ENCODE measurements around the gene ARSA.

ARSA gene

DNA sequence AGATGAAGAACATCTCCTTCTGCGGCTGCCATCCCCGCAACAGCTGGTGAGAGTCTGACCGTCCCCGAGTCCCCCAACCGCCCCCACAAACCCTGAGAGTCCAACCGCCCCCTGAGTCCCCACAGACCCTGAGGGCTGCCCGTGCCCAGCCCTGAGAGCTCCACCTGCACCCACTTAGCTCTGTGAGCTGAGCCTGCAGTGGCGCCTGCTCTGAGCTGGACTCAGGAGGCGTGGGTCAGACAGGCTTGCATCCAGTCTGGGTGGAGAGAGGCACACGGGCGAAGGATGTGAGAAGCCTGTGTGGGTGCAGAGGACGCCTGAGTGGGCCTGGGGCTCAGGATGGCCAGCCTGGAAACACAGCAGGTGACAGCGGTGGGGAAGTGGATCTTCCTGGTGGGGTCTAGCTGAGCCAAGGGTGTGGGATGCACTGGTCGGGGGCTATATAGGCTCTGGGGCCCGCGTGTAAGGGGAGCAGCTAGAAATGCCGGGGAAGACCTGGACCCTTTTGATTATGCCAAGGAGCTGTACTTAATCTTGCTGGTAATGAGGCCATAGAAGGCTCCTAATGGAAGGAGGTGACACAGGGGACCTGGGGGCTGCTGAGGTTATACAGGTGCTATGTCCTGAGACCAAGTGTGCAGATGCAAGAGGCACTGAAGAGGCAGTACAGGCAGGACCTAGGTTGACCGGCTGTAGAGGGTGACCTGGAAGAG lies 20.9 kb downstream of the ARSA start:
- DNase-seq (ENCODE audit: low read depth, low spot score), result no peak

GRCh38 chr22:50606165-50606945 lies 21.6 kb downstream of the ARSA start:
- no peak overlapping the region for H3K4me3 ChIP-seq (ENCODE audit: low read length)
- DNase-seq (ENCODE audit: low read depth, low spot score), result no peak

More for the DNA sequence above, 20.9 kb downstream of the ARSA start:
- no peak overlapping the region for H3K4me3 ChIP-seq (ENCODE audit: low read length)

DNA sequence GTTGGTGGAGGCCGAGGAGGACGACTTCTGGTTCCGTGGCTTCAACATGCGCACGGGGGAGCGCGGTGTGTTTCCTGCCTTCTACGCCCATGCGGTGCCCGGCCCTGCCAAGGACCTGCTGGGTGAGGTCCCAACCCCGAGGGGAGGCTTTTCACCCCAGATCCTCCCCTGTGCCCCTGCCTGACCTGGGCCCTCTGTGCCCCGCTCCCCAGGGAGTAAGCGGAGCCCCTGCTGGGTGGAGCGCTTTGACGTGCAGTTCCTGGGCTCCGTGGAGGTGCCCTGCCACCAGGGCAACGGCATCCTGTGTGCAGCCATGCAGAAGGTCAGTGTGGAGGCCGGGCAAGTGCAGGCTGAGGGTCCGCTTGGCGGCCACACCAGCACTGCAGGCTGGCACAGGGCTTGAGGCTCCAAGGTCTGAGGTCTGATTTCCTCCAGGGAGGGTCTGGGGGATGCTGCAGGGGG lies 22.3 kb downstream of the ARSA start:
- no peak for DNase-seq (ENCODE audit: low read depth, low spot score)
- H3K4me3 ChIP-seq (ENCODE audit: low read length), result no peak overlapping the region

- H3K4me3 ChIP-seq (ENCODE audit: low read length), result no peak overlapping the region
- DNase-seq (ENCODE audit: low read depth, low spot score), result no peak
Measured at GRCh38 chr22:50605002-50605612, 22.8 kb downstream of the ARSA start.

DNA sequence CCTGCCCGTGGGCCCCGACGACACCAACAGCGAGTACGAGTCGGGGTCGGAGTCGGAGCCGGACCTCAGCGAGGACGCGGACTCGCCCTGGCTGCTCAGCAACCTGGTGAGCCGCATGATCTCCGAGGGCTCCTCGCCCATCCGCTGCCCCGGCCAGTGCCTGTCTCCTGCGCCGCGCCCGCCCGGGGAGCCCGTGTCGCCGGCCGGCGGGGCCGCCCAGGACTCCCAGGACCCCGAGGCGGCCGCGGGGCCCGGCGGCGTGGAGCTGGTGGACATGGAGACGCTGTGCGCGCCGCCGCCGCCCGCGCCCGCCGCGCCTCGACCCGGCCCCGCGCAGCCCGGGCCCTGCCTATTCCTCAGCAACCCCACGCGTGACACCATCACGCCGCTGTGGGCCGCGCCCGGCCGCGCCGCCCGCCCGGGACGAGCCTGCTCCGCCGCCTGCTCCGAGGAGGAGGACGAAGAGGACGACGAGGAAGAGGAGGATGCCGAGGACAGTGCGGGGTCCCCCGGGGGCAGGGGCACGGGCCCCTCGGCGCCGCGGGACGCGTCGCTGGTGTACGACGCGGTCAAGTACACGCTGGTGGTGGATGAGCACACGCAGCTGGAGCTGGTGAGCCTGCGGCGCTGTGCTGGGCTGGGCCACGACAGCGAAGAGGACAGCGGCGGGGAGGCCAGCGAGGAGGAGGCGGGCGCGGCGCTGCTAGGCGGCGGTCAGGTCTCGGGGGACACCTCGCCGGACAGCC lies 23.5 kb downstream of the ARSA start:
- H3K4me3 ChIP-seq (ENCODE audit: low read length), result no peak overlapping the region
- no peak for DNase-seq (ENCODE audit: low read depth, low spot score)

GRCh38 chr22:50603511-50604255 lies 24.3 kb downstream of the ARSA start:
- H3K4me3 ChIP-seq (ENCODE audit: low read length), result no peak overlapping the region
- DNase-seq (ENCODE audit: low read depth, low spot score), result no peak

DNA sequence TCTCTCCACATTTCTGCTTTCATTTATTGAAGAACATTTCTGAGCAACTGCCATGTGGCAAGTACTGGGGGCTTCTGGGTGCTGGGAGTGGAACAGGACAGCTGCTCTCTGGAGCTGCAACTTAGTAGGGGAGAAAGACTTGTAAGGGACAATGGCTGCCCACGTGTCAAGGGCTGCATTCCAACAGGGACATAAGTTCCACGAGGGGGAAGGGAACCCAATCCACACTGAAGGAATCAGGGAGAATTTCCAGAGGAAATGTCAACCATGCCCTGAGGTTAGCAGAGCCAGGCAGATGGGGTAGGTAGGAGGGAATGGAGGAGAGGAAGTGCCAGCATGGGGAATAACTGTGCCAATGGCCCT lies 25.6 kb downstream of the ARSA start:
- no peak for DNase-seq (ENCODE audit: low read depth, low spot score)
- H3K4me3 ChIP-seq (ENCODE audit: low read length), result no peak overlapping the region

- H3K4me3 ChIP-seq (ENCODE audit: low read length), result no peak overlapping the region
- DNase-seq (ENCODE audit: low read depth, low spot score), result no peak
Measured at GRCh38 chr22:50601669-50602337, 26.1 kb downstream of the ARSA start.

DNA sequence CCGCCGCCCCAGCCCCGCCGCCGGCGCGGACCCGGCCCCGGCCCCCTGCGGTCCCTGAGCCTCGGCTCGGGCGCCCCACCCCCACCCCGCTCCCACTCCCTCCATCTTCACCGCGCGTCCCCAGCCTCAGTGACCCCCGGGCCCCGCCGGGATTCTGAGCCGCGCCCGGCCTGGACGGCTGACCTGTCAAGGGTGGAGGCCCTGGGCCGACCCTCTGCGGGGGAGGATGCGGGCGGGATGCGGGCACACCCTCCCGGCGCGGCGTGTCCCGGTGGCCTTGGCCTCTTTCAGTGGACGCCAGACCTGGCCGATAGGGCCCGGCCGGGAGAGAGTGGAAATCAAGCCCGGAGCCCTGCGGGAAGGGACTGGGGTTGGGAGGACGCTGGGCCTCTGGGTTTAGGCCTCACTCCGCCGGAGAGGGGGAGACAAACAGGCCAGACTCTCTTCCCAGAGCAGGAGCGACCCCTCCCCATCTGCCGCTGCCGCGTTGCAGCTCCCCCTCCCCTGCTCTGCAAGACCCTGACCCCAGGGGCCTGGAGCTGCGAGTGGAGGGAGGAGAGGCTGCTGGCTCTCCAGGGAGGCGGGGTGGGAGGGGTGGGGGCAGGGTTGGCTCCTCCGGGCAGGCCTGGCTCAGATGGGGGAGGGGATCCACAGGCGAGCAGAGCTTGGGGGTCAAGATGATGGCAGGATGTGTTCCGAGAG lies 26.8 kb downstream of the ARSA start:
- no peak overlapping the region for H3K4me3 ChIP-seq (ENCODE audit: low read length)
- DNase-seq (ENCODE audit: low read depth, low spot score), result no peak

GRCh38 chr22:50600538-50600937 lies 27.4 kb downstream of the ARSA start, which contains the start of gene MAPK8IP2:
Gene MAPK8IP2, plus strand, starts transcription at chr22:50600793. Its CDS starts 26 bp downstream, at chr22:50600819.
- no peak for DNase-seq (ENCODE audit: low read depth, low spot score)
- H3K4me3 ChIP-seq (ENCODE audit: low read length), result no peak within 1 kb of the TSS

DNA sequence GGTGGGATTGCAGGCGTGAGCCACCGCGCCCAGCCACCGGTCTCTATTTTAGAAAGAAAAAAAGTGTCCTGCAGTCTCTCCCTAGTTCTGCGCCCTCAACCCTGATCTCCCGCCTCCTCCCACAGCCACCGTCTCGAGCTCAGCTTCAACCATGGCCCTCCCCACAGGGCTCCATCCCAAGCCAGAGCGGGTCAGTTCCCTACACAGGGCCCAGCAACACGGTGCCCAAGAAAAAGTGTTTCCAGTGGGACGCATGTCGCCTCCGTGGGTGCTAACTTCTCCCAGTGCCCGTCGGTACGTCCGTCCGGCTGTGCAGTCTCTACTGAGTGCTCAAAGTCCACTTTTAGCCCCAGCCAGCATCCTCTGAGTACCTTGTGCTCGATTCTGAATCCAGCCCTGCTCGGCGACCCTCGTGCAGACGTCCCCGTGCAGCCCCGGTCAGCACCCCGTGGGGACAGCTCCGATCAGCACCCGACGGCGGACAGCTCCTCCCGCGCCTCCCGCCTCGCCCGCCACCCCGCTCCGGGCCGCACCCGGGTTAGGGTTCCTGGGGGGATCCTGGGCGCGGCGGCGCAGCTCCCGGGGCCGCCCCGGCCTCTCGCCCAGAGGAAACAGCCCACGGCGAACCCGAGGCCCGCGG lies 28.0 kb downstream of the ARSA start:
- no peak for DNase-seq (ENCODE audit: low read depth, low spot score)
- H3K4me3 ChIP-seq (ENCODE audit: low read length), result no peak overlapping the region

DNA sequence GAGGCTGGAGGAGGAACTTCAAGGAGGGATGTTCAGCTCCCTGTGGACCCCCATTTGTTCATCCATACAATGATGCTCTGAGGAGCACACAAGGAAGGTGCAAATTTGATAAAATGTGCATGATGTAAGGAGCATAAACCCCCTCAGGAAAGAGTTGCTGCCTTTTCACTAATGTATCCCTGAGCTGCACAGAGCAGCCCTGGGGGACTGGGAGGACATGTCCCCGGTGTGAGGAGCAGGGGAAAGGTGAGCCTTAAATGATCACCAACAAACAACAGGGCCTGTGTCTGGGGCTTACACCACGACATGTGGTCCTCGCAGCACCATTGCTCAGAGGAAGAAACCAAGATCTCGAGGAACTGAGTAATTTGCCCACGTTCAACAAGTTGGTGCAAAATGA lies 30.9 kb downstream of the ARSA start:
- no peak overlapping the region for H3K4me3 ChIP-seq (ENCODE audit: low read length)
- DNase-seq (ENCODE audit: low read depth, low spot score), result no peak

DNA sequence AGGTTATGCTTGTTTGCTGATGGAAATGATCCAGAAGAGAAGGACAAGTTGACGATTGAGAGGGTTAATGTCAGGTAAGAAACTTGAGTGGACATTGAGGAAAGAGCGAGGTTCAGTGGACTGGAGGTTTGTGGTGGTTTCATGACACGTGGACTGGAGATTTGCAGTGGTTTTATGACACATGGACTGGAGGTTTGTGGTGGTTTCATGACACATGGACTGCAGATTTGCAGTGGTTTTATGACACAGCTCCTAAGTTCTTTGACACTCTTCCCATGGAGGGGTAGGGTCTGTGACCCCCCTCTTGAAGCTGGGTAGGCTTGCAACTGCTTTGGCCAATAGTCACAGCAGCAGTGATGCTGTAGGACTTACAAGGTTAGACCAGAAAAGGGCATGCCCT lies 32.8 kb downstream of the ARSA start:
- DNase-seq (ENCODE audit: low read depth, low spot score), result no peak

GRCh38 chr22:50587407-50587806 lies 40.5 kb downstream of the ARSA start:
- no peak for DNase-seq (ENCODE audit: low read depth, low spot score)

More for the DNA sequence above, 32.8 kb downstream of the ARSA start:
- H3K4me3 ChIP-seq (ENCODE audit: low read length), result no peak overlapping the region

GRCh38 chr22:50586416-50586815 lies 41.5 kb downstream of the ARSA start:
- no peak overlapping the region for H3K4me3 ChIP-seq (ENCODE audit: low read length)
- no peak for DNase-seq (ENCODE audit: low read depth, low spot score)

More at GRCh38 chr22:50587407-50587806, 40.5 kb downstream of the ARSA start:
- no peak overlapping the region for H3K4me3 ChIP-seq (ENCODE audit: low read length)

DNA sequence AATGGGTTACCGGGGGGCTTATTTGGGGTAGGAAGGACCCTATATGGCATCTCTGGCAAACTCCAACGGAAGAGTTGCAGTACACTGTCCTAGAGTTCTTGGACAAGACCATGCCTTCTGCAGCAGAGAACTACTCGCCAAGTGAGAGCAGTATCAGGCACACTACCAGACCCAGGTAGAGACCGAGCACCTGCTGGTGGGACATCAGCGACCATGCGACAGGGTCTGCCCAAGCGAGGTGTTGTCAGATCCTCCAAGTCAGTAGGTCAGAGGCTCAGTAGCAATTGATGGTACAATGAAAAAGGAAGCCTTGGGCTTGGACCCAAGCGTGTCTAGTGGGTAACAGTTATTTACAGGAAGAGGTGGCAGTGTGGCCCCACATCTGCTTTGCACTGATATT lies 42.2 kb downstream of the ARSA start:
- H3K4me3 ChIP-seq (ENCODE audit: low read length), result no peak overlapping the region
- no peak for DNase-seq (ENCODE audit: low read depth, low spot score)

DNA sequence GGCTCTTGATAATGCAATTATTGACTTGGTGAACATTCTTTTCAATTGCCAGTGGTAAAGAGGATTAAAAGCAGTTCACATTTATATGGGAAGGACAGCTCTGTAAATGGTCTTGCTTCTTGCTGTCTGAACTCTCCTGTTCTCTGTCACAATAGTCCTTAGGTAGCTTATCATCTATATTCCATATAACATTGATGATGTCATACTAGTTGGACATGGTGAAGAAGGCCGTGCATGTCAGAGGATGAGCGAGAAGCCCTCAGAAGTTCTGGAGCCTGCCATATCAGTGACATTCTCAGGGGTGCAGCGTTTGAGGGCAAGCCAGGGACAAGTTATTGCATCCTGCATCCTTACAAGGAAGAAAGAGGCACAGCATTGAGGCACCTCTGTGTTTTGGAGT lies 42.7 kb downstream of the ARSA start:
- H3K4me3 ChIP-seq (ENCODE audit: low read length), result no peak overlapping the region
- no peak for DNase-seq (ENCODE audit: low read depth, low spot score)
